Body of pancreas (tissue), 4 donors: Measurements from ENCODE around the gene SYNPO2L. TPM values are rescaled to one million over a fixed set of nuclear protein-coding genes. Genes with fewer than 3 reads are reported as not detected.

Experiments
- ATAC-seq: fragments of 150-250 bp; one replicate; pipeline ENCODE4 v1.9.1; 2016
- DNase-seq, 4 donors: peaks; one replicate each; pipeline ENCODE4 v3.0.0-alpha.2; 2019
- H3K27ac ChIP-seq, 4 donors: fragments of 200-600 bp; sonication (generic); 1 replicate in 3 of 4; 2 replicates in 1 of 4; pipeline versions ENCODE4 v1.5.1 to v1.6.1; 2016 to 2019; ENCODE audit warnings: mild to moderate bottlenecking in 1 of 4, mixed read lengths in 1 of 4, moderate library complexity in 1 of 4
- H3K27me3 ChIP-seq, 2 donors: fragments of 200-600 bp; sonication (generic); one replicate each; pipeline ENCODE4 v1.6.0; 2016; ENCODE audit warnings: mild to moderate bottlenecking in 1 of 2
- H3K36me3 ChIP-seq, 2 donors: fragments of 200-600 bp; sonication (generic); replicated peaks in 1 of 2; 2 replicates each; pipeline ENCODE4 v1.5.1; 2016; ENCODE audit warnings: low read depth in 2 of 2; ENCODE audit not compliant: insufficient read depth in 1 of 2
- H3K4me1 ChIP-seq: fragments of 200-600 bp; sonication (generic); one replicate; pipeline ENCODE4 v1.6.0; 2016
- H3K4me3 ChIP-seq, 2 donors: fragments of 200-600 bp; sonication (generic); 1 replicate in 1 of 2; 2 replicates in 1 of 2; pipeline ENCODE4 v1.5.1; 2016 to 2019
- H3K9me3 ChIP-seq, 3 donors: fragments of 200-600 bp; sonication (generic); 1 replicate in 2 of 3; 2 replicates in 1 of 3; pipeline ENCODE4 v1.5.1; 2016
- POLR2A ChIP-seq, 3 donors: fragments of 450-650 bp; IDR thresholded peaks; one replicate each; pipeline ENCODE4 v1.6.1; 2016; ENCODE audit warnings: antibody characterized with exemption in 3 of 3, mild to moderate bottlenecking in 2 of 3
- WGBS, 2 donors: methylation state at CpG; one replicate each; pipeline ENCODE4 v1.1.5; 2017; 5-methylcytosine and 5-hydroxymethylcytosine counted together
- intact Hi-C: fragments of 100-400 bp; cut with DNase I; formaldehyde crosslinking; loops from one replicate; pipeline ENCODE4 v1.15.1; 2023
- total RNA-seq, 2 donors: library from RNA; depleted of rRNA; stranded (reverse); fragments of >200 nt; gene quantifications; one replicate each; pipeline ENCODE4 v1.1.0, GENCODE V29; 2016
- TF ChIP-seq, protein P1 (sequence below), 7 experiments: fragments of 450-650 bp in 4 of 7; fragments of 200-600 bp in 3 of 7; sonication (generic) in 3 of 7; IDR thresholded peaks; one replicate each; pipeline ENCODE4 v1.5.1; 2016 to 2019; ENCODE audit warnings: antibody characterized with exemption in 7 of 7

Gene SYNPO2L
- total RNA-seq, 2 donors from 2014 or later = not detected

DNA sequence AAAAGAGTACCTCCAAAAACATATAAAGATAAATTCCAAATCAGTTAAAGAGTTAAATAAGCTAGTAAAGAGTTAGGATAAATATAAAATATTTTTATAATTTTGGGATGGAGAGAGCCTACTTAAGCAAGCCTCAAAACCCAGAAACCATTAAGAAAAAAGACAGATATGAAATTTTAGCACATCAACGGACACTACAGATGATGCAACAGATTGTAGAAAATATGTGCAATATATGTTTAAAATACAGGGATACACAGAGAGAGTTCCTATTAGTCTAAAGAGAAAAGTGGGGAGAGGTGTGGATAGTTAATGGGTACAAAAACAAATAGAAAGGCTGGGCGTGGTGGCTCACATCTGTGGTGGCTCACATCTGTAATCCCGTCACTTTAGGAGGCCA is 41.1 kb downstream of the SYNPO2L start:
- Histone ChIP-seq H3K36me3 (no peaks in the 10 kb centered on the region), H3K4me3 (no peak overlapping the region), H3K27me3 (no peaks in the 10 kb centered on the region), H3K27ac (no peak overlapping the region), H3K4me1 (no peaks in the 10 kb centered on the region), H3K9me3 (no peaks in the 10 kb centered on the region)
- no peak for TF ChIP-seq POLR2A (IDR thresholded peaks at IDR 0.05)
- TF ChIP-seq, protein P1, sequence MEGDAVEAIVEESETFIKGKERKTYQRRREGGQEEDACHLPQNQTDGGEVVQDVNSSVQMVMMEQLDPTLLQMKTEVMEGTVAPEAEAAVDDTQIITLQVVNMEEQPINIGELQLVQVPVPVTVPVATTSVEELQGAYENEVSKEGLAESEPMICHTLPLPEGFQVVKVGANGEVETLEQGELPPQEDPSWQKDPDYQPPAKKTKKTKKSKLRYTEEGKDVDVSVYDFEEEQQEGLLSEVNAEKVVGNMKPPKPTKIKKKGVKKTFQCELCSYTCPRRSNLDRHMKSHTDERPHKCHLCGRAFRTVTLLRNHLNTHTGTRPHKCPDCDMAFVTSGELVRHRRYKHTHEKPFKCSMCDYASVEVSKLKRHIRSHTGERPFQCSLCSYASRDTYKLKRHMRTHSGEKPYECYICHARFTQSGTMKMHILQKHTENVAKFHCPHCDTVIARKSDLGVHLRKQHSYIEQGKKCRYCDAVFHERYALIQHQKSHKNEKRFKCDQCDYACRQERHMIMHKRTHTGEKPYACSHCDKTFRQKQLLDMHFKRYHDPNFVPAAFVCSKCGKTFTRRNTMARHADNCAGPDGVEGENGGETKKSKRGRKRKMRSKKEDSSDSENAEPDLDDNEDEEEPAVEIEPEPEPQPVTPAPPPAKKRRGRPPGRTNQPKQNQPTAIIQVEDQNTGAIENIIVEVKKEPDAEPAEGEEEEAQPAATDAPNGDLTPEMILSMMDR (IDR thresholded peaks at IDR 0.05) = no peak
- intact Hi-C loops = no loop called here
- no peak for ATAC-seq
- DNase-seq = no peak
- WGBS, 2 donors = 79 to 85% methylated on average over 3 of the region's 3 CpGs

DNA sequence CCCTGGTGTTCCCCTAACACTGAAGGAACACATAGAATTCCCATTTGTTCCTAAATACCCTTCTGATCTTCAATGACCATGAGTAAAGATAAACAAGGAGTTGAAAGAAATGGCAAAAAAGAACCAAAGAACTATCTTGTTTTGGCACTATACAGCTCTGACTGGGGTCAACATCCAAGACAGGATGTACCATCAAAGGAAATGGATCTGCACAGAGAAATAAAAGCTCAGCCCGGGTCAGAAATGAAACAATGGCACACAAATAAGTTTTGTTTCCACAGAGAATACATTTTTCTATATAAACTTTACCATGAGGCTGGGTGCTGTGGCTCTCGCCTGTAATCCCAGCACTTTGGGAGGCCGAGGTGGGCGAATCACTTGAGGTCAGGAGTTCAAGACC is 46.7 kb downstream of the SYNPO2L start:
- 86 to 88% methylated on average over 4 of the region's 4 CpGs for WGBS, 2 donors
- DNase-seq = no peak
- no peaks in the 10 kb centered on the region for H3K9me3 ChIP-seq
- no peaks in the 10 kb centered on the region for H3K4me1 ChIP-seq
- no peak overlapping the region for H3K4me3 ChIP-seq
- H3K36me3 ChIP-seq = no peaks in the 10 kb centered on the region
- H3K27ac ChIP-seq = no peak overlapping the region
- H3K27me3 ChIP-seq = no peaks in the 10 kb centered on the region
- intact Hi-C loops = no loop called here
- TF ChIP-seq POLR2A (IDR thresholded peaks at IDR 0.05) = no peak
- TF ChIP-seq, protein P1 (IDR thresholded peaks at IDR 0.05) = no peak
- ATAC-seq = no peak

DNA sequence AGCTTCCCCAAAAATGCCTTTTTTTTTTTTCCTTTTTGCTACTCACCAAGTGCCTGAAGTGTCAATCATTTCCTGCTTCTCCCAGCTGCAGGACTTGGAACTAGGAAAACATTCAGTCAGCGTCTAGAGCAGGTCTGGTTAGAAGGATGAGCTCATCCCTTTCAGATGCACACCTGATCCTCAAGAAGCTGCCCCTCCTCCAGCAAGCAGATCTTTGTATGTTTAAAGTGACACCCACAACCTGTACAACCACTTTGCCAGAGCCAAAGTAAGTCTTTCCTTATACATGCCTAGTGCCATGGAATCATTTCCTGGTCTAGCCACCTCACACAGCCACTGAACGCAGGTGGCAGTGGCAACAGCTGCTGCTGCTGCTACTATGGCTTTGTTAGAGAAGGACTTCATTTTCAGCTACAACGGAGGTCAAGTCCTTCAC is 54.3 kb downstream of the SYNPO2L start:
- Histone ChIP-seq H3K9me3 (no peaks in the 10 kb centered on the region), H3K27me3 (no peaks in the 10 kb centered on the region), H3K4me3 (no peak overlapping the region), H3K4me1 (peaks cover 18% of the 10 kb centered on the region), H3K36me3 (no peaks in the 10 kb centered on the region), H3K27ac (peak overlapping the region; percentile 60 to 87 (median 83))
- ATAC-seq (peak; percentile 97), DNase-seq (peak; percentile 69 to 90 (median 78))
- intact Hi-C loops = no loop called here
- WGBS, 2 donors = 12 to 14% methylated on average over 3 of the region's 3 CpGs
- peak; percentile 14 to 69 (median 62) for TF ChIP-seq POLR2A (IDR thresholded peaks at IDR 0.05)
- TF ChIP-seq, protein P1 (IDR thresholded peaks at IDR 0.05) = no peak

DNA sequence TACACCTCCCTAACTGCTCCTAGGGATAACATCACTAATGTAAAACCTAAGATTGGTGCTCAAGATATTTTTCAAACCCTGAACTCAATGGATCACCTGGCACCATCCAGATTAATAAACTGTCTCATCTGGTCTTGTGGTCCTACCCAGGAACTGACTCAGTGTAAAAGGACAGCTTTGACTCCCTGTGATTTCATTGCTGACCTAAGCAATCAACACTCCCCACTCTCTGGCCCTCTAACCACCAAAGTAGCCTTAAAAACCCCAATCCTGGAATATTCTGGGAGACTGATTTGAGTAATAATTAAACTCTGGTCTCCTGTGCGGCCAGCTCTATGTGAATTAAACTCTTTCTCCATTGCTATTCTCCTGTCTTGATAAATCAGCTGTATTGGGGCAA is 58.5 kb downstream of the SYNPO2L start:
- no peak for TF ChIP-seq POLR2A (IDR thresholded peaks at IDR 0.05)
- TF ChIP-seq, protein P1 (IDR thresholded peaks at IDR 0.05) = no peak
- peaks cover 21% of the 10 kb centered on the region for H3K4me1 ChIP-seq
- DNase-seq (no peak), ATAC-seq (no peak)
- 80 to 100% methylated on average over 1 of the region's 1 CpG for WGBS, 2 donors
- H3K4me3 ChIP-seq = no peak overlapping the region
- no peak overlapping the region for H3K27ac ChIP-seq
- H3K36me3 ChIP-seq = no peaks in the 10 kb centered on the region
- H3K27me3 ChIP-seq = no peaks in the 10 kb centered on the region
- intact Hi-C loops = no loop called here
- H3K9me3 ChIP-seq = no peaks in the 10 kb centered on the region

Other genes starting within 250 kb of the SYNPO2L start
- gene ANXA7, start 242.0 kb downstream of the SYNPO2L start, total RNA-seq = 10 to 100 TPM; 22.7 to 46.2 TPM
- 1 to 10 TPM; 2.3 to 3.9 TPM for gene MSS51, start 222.5 kb downstream of the SYNPO2L start, total RNA-seq
- gene PPP3CB, start 160.0 kb downstream of the SYNPO2L start, total RNA-seq = 10 to 100 TPM; 20.4 to 27.5 TPM
- gene USP54, start 64.7 kb downstream of the SYNPO2L start, total RNA-seq = 10 to 100 TPM; 20.4 to 25.4 TPM
- not detected for gene MYOZ1, start 14.6 kb downstream of the SYNPO2L start, total RNA-seq
- 10 to 100 TPM; 13.5 to 25.1 TPM for gene AGAP5, start 42.1 kb upstream of the SYNPO2L start, total RNA-seq
- 10 to 100 TPM; 29.1 to 30.3 TPM for gene SEC24C, start 88.3 kb upstream of the SYNPO2L start, total RNA-seq
- gene CHCHD1, start 126.0 kb upstream of the SYNPO2L start, total RNA-seq = 10 to 100 TPM in 1 of 2 donors, 1 to 10 TPM in 1; 9.3 to 15.8 TPM
- 10 to 100 TPM; 34.5 to 70.9 TPM for gene ZSWIM8, start 129.6 kb upstream of the SYNPO2L start, total RNA-seq
- gene NDST2, start 155.6 kb upstream of the SYNPO2L start, total RNA-seq = 10 to 100 TPM; 21.1 to 25.4 TPM
- 10 to 100 TPM; 14.8 to 17.4 TPM for gene CAMK2G, start 218.5 kb upstream of the SYNPO2L start, total RNA-seq